Activated T-helper 9 cell treated with anti-CD3 and anti-CD28 coated beads, Interleukin-2, amount 50 U/mL, for 16 hours (primary cell): Measurements from ENCODE around the gene PAF1.

Experiments
- DNase-seq: peaks from one replicate; pipeline ENCODE4 v3.0.0-alpha.2; 2020; ENCODE audit warnings: low read depth

Gene PAF1

DNA sequence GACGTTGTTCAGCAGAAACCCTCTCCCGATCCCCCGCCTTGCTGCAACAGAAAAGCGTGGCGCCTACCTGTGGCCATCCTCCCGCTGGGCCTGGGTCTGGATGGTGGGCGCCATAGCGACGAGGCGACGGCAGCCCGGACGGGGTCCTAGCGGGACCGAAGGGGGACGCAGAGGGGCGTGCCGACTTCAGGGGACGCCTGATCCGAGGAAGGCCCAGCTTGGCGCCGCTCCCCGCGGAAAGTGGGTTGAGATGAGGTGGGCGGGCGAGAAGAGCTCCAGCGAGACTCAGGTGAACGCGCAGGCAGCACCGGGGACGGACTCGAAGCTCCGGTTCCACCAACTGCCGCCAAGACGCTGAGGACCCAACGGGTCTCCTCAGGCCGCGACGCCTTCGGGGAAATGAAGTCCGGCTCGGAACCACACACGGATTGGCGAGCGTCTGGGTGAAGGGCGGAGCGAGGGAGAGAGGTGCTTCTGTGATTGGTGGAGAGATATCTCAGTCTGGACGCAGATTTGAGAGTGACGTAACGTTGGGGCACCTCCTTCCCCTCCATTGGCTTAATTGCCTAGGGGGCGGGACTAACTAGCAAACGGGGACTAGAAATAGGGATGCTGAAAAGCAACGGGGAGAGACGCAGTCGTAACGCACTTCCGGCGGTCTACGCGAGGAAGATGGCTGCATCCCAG lies at the start of gene PAF1, which contains the start of gene MED29:
Gene PAF1, minus strand, starts transcription at position 356 of the 687 bp plus-strand sequence. Its CDS starts 242 bp downstream, at position 114.
Gene MED29, plus strand, starts transcription at position 628 of the 687 bp plus-strand sequence. Its CDS starts 45 bp downstream, at position 673.
- DNase-seq = peak; percentile 93

- no peak for DNase-seq
Measured at GRCh38 chr19:39438270-39438934, 47.5 kb upstream of the PAF1 start.

- no peak for DNase-seq
Measured at GRCh38 chr19:39436350-39436716, 45.4 kb upstream of the PAF1 start.

- DNase-seq = peak; percentile 100
Measured at GRCh38 chr19:39435499-39436349, 44.8 kb upstream of the PAF1 start, which contains the start of gene RPS16. Gene RPS16 (minus strand): TSS chr19:39435949. CDS start chr19:39435895, 54 bp downstream.

DNA sequence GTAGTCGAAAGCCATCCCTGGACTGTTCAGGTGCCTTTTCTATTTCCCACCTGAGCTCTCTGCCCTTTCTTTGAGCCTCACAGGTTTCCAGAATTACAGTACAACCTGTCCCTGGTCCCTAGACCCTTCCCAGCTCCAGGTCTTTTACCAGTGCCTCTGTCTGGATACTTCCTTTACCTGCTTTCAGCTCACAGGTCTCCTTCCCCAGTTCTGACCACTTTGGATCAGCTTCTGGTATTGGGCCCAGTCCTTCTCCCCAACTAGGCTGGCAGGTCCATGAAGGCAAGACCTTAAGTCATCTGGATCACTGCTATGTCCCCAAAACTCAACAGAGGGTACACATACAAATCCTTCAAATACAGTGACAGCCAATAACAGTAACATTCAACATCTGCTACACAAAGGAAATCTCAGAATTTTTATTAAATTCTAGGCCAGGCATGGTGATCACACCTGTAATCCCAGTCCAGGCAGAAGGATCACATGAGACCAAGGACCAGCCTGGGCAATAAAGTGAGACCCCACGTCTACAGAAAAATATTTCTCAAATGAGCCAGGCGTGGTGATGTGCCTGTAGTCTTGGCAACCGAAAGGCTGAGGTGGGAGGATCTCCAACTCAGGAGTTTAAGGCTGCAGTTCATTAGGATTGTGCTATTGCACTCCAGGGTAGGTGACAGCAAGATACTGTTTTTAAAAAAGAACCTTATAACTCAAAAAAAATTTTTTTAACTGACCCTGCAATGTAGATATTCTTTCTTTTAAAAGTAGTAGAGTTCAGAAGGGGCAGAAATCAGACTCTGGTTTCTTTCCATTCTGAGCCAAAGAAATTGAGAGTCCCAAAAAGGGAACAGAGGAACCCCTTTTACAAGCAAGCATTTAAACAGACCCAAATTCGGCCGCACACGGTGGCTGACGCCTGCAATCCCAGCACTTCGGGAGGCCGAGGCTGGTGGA lies 43.5 kb upstream of the PAF1 start:
- DNase-seq = no peak

DNA sequence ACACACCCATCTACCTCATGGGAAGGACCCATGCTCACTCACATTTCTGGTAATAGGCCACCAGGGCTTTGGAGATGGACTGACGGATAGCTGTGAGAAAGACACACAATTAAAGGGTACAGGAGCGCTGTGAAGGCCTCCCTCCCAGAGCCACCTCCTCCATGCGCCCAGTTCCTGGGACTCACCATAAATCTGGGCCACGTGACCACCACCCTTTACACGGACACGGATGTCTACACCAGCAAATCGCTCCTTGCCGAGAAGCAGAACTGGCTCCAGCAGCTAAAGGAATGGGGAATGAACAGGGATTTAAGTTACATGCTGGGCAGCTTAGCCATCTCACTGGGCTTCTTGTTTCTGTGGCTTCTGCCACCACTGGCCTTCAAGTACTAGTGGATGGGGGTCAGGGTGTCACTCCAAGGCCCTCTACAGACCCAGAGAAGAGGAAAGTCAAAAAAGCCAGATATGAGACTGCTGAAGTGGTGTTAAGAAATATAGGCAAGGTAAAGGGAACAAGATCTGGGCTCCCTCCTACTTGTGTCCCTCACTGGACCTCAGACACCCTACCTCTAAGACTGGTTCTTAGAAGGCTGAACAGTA lies 42.7 kb upstream of the PAF1 start:
- no peak for DNase-seq

DNA sequence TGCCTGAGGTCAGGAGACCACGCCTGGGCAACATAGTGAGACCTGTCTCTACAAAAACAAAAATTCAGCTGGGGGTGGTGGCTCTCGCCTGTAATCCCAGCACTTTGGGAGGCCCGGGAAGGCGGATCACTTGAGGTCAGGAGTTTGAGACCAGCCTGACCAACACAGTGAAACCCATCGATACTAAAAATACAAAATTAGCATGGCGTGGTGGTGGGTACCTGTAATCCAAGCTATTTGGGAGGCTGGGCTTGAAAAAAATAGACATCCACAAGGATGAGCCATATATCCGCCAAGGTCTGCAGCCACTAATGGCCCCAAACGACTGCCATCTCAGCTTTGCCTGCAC lies 41.7 kb upstream of the PAF1 start:
- no peak for DNase-seq

- DNase-seq = peak; percentile 64
Measured at GRCh38 chr19:39430675-39431593, 40.0 kb upstream of the PAF1 start.

GRCh38 chr19:39428283-39429112 lies 37.6 kb upstream of the PAF1 start:
- DNase-seq = no peak

DNA sequence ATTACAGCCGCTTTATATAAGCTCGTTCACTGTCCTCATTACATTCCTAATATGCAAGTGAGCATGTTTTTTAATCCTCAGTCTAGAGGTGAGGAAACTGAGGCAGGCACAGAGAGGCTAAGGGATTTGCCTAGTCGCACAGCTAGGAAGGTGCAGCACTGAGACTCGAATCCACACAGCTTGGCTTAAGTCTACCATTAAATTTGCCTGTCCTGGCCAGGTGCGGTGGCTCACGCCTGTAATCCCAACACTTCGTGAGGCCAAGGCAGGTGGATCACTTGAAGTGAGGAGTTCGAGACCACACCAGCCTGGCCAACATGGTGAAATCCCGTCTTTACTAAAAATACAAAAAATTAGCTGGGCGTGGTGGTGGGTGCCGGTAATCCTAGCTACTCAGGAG lies 36.8 kb upstream of the PAF1 start:
- no peak for DNase-seq

DNA sequence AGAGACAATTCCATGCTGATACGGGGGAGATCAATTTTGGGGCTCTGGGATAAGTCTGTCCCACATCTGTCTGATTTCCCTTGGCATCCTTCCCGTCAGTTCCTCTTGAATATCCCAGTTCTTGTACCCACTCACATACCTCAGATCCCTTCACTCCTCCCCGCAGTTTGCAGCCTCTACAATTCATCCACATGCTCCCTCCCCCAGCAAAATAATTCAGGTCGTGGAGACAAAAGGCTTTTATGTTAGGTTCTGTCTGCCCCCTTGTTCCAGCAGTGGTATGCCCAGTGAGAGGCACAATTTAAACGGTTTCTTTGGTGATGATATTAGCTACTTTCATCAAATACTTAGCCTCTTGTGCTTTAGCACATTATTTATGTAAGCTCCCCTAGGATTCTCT lies 35.3 kb upstream of the PAF1 start:
- DNase-seq = no peak

- no peak for DNase-seq
Measured at GRCh38 chr19:39425744-39426143, 34.8 kb upstream of the PAF1 start.

DNA sequence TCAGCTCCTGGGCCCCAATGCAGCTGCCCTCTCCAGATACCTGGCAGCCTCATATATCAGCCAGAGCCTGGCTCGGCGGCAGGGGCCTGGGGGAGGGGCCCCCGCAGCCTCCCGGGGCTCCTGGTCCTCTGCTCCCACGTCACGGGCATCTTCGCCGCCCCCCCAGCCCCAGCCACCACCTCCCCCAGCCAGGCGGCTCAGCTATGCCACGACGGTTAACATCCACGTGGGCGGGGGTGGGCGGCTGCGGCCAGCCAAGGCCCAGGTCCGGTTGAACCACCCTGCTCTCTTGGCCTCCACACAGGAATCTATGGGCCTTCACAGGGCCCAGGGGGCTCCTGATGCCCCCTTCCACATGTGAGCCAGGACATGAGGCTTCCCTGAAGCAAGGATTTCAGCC lies 34.0 kb upstream of the PAF1 start:
- DNase-seq = no peak

DNA sequence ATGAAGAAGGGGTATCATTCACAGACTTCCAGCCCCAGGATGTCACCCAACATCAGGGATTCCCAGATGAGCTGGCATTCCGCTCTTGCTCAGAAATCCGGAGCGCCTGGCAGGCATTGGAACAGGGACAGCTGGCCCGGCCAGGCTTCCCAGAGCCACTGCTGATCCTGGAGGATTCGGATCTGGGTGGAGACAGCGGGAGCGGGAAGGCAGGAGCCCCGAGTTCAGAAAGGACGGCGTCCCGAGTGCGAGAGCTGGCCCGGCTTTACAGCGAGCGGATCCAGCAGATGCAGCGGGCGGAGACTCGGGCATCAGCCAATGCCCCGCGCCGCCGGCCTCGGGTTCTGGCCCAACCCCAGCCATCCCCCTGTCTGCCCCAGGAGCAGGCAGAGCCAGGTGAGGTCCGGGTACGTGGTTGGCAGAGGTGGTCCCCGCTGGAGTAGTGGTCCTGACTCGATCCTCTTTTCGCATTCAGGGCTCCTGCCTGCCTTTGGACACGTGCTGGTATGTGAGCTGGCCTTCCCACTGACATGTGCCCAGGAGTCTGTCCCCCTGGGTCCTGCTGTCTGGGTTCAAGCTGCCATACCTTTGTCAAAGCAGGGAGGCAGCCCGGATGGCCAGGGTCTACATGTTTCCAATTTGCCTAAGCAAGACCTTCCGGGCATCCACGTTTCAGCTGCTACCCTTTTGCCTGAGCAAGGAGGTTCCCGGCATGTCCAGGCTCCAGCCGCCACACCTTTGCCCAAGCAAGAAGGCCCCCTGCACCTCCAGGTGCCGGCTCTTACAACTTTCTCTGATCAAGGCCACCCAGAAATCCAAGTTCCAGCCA lies 32.6 kb upstream of the PAF1 start:
- no peak for DNase-seq

- no peak for DNase-seq
Measured at GRCh38 chr19:39422020-39422419, 31.1 kb upstream of the PAF1 start.

DNA sequence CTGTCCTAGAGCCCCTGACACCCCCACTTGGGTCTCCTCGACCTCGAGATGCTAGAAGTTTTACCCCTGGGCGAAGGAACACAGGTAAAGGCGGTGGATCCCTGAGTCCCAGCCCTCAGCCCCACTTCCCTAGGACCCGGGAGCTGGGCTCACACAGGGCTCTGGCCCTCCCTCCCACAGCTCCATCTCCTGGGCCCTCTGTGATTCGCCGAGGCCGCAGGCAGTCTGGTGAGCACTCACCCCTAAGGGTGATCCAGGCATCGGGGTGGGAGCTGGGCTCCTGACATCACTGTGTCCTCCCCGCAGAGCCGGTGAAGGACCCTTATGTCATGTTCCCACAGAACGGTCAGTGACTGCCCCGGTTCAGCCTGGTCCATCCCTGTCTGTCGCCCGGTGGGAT lies 29.9 kb upstream of the PAF1 start:
- DNase-seq = no peak

GRCh38 chr19:39419003-39419402 lies 28.1 kb upstream of the PAF1 start:
- no peak for DNase-seq

- no peak for DNase-seq
Measured at GRCh38 chr19:39417463-39418181, 26.7 kb upstream of the PAF1 start.
